Measurements from ENCODE around the gene NT5DC1.

Gene NT5DC1

GRCh38 chr6:116170358-116171057 lies 69.9 kb downstream of the NT5DC1 start:
- no peaks in the 10 kb centered on the region for H3K4me1 Mint-ChIP-seq
- no peak for DNase-seq

GRCh38 chr6:116173928-116174327 lies 73.3 kb downstream of the NT5DC1 start:
- DNase-seq: no peak
- no peak for TF ChIP-seq CTCF (IDR thresholded peaks at IDR 0.05)
- H3K4me1 Mint-ChIP-seq: no peaks in the 10 kb centered on the region
- no peaks in the 10 kb centered on the region for H3K27me3 Mint-ChIP-seq (ENCODE audit: low read depth, poor library complexity)
- no peak overlapping the region for H3K4me3 Mint-ChIP-seq
- peaks cover 29% of the 10 kb centered on the region for H3K36me3 Mint-ChIP-seq (ENCODE audit: low read depth)
- H3K27ac Mint-ChIP-seq: no peak overlapping the region
- H3K9me3 Mint-ChIP-seq: peaks cover 19% of the 10 kb centered on the region

More at GRCh38 chr6:116170358-116171057, 69.9 kb downstream of the NT5DC1 start:
- TF ChIP-seq CTCF (IDR thresholded peaks at IDR 0.05): no peak
- Mint-ChIP-seq H3K36me3 (ENCODE audit: low read depth) (peaks cover 35% of the 10 kb centered on the region), H3K27me3 (ENCODE audit: low read depth, poor library complexity) (no peaks in the 10 kb centered on the region), H3K9me3 (peaks cover 23% of the 10 kb centered on the region), H3K4me3 (no peak overlapping the region), H3K27ac (no peak overlapping the region)

DNA sequence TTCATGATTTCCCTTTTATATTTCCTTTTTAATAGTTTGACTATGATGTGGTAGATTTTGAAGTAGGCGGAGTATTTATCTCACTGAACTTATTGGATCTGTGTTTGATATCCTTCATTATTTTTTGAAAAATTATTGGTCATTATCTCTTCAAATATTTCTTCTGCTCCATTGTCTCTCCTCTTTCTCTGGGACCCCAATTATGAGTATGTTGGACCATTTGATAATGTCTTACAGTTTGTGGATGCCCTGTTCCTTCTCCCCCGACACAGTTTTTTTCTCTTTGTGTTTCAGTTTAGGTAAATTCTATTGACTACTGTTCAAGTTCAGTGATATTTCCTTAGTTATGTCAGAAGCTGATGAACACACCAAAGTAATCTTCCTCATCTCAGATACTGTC lies 74.7 kb downstream of the NT5DC1 start:
- Mint-ChIP-seq H3K27ac (no peak overlapping the region), H3K27me3 (ENCODE audit: low read depth, poor library complexity) (no peaks in the 10 kb centered on the region), H3K36me3 (ENCODE audit: low read depth) (peaks cover 26% of the 10 kb centered on the region), H3K4me1 (no peaks in the 10 kb centered on the region), H3K9me3 (peaks cover 19% of the 10 kb centered on the region), H3K4me3 (no peak overlapping the region)
- no peak for DNase-seq
- TF ChIP-seq CTCF (IDR thresholded peaks at IDR 0.05): no peak

DNA sequence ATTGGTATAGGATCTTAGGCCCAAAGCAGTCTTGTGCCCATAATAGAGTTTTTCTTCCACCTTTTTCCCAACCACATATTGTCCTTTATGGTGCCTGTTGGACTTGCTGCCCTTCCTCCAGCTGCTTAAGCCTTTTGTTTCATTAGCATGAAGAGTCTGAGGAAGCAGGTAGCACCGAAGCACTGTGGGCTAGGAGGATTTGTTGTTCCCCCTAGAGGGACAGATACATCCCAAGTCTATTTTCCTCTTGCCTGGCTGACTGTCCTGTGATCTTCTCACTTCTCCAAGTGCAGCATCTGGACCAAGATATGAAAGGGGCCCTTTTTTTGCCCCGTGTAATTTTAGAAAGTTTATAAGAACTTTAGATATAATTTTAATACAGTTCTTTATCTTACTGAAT lies 75.9 kb downstream of the NT5DC1 start:
- TF ChIP-seq CTCF (IDR thresholded peaks at IDR 0.05): no peak
- H3K27me3 Mint-ChIP-seq (ENCODE audit: low read depth, poor library complexity): no peaks in the 10 kb centered on the region
- DNase-seq: no peak
- H3K36me3 Mint-ChIP-seq (ENCODE audit: low read depth): peaks cover 26% of the 10 kb centered on the region
- no peak overlapping the region for H3K27ac Mint-ChIP-seq
- H3K9me3 Mint-ChIP-seq: peaks cover 19% of the 10 kb centered on the region
- H3K4me1 Mint-ChIP-seq: no peaks in the 10 kb centered on the region
- no peak overlapping the region for H3K4me3 Mint-ChIP-seq

GRCh38 chr6:116180375-116180774 lies 79.7 kb downstream of the NT5DC1 start:
- no peak overlapping the region for H3K27ac Mint-ChIP-seq
- TF ChIP-seq CTCF (IDR thresholded peaks at IDR 0.05): no peak
- no peak overlapping the region for H3K4me3 Mint-ChIP-seq
- H3K36me3 Mint-ChIP-seq (ENCODE audit: low read depth): peaks cover 25% of the 10 kb centered on the region
- peaks cover 9% of the 10 kb centered on the region for H3K9me3 Mint-ChIP-seq
- no peak for DNase-seq
- no peaks in the 10 kb centered on the region for H3K27me3 Mint-ChIP-seq (ENCODE audit: low read depth, poor library complexity)
- H3K4me1 Mint-ChIP-seq: no peaks in the 10 kb centered on the region

- TF ChIP-seq CTCF (IDR thresholded peaks at IDR 0.05): no peak
- H3K36me3 Mint-ChIP-seq (ENCODE audit: low read depth): peaks cover 13% of the 10 kb centered on the region
- H3K27ac Mint-ChIP-seq: no peak overlapping the region
- H3K4me1 Mint-ChIP-seq: no peaks in the 10 kb centered on the region
- no peak overlapping the region for H3K4me3 Mint-ChIP-seq
- DNase-seq: no peak
- H3K9me3 Mint-ChIP-seq: peaks cover 7% of the 10 kb centered on the region
- peaks cover 3% of the 10 kb centered on the region for H3K27me3 Mint-ChIP-seq (ENCODE audit: low read depth, poor library complexity)
These were observed 88.8 kb downstream of the NT5DC1 start for GRCh38 chr6:116189472-116189871.

Data from nephron progenitor cell (in vitro differentiated cells).